Lower leg skin (tissue), 4 donors: ENCODE results near the gene ZNF717. TPM values are rescaled to one million over a fixed set of nuclear protein-coding genes. Genes with fewer than 3 reads are reported as not detected.

Experiments used
- DNase-seq, 2 donors: peaks; one replicate each; pipeline ENCODE4 v3.0.0-alpha.2; 2019; ENCODE audit warnings: low spot score in 2 of 2
- H3K4me3 ChIP-seq: fragments of 200-600 bp; sonication (generic); 2 replicates; pipeline ENCODE4 v1.5.1; 2017; ENCODE audit warnings: mild to moderate bottlenecking, low read depth; ENCODE audit not compliant: poor library complexity, severe bottlenecking
- POLR2A ChIP-seq, 2 donors: fragments of 450-650 bp; IDR thresholded peaks; one replicate each; pipeline ENCODE4 v1.6.1; 2016 to 2017; ENCODE audit warnings: antibody characterized with exemption in 2 of 2, mild to moderate bottlenecking in 1 of 2, moderate library complexity in 1 of 2
- WGBS, 2 donors: methylation state at CpG; one replicate each; pipeline ENCODE4 v1.1.5; 2018; 5-methylcytosine and 5-hydroxymethylcytosine counted together
- intact Hi-C: fragments of 100-400 bp; cut with DNase I; formaldehyde crosslinking; loops from one replicate; pipeline ENCODE4 v1.15.0; 2023; ENCODE audit warnings: low total_unique reads
- microRNA-seq, 2 donors: library from miRNA; unstranded; fragments of <30 nt; microRNA quantifications; one replicate each; pipeline ENCODE4, GENCODE V29; 2016; ENCODE audit warnings: borderline replicate concordance in 2 of 2, borderline number of aligned reads in 1 of 2
- total RNA-seq, 4 donors: library from RNA; depleted of rRNA; stranded (reverse); fragments of >200 nt; gene quantifications; one replicate each; pipeline ENCODE4 v1.1.0, GENCODE V29; 2016
- TF ChIP-seq, protein P1 (sequence below), 3 donors: fragments of 450-650 bp; IDR thresholded peaks; one replicate each; pipeline ENCODE4 v1.5.1; 2016; ENCODE audit warnings: antibody characterized with exemption in 3 of 3, mild to moderate bottlenecking in 3 of 3, moderate library complexity in 2 of 3

Gene ZNF717
- total RNA-seq, 4 donors from 2014 or later: 9.7 to 24.7 (median 14.0) TPM

DNA sequence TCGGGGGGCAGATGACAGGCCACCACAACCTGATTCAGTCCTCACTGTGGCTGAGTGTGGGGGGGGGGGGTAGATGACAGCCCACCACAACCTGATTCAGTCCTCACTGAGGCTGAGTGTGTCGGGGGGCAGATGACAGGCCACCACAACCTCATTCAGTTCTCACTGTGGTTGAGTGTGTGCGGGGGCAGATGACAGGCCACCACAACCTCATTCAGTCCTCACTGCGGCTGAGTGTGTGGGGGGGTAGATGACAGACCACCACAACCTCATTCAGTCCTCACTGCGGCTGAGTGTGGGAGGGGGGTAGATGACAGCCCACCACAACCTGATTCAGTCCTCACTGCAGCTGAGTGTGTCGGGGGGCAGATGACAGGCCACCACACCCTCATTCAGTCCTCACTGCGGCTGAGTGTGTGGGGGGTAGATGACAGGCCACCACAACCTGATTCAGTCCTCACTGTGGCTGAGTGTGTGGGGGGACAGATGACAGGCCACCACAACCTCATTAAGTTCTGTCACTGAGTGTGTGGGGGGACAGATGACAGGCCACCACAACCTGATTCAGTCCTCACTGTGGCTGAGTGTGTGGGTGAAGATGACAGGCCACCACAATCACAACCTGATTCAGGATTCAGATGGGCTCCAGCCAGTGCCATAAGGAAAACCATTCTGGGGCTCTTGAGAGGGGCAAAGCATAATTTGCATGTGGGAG is 16.9 kb downstream of the ZNF717 start:
- DNase-seq: no peak
- WGBS, 2 donors: 90 to 95% methylated on average over 5 to 6 of the region's 7 CpGs
- no peak for TF ChIP-seq POLR2A (IDR thresholded peaks at IDR 0.05)
- TF ChIP-seq, protein P1, sequence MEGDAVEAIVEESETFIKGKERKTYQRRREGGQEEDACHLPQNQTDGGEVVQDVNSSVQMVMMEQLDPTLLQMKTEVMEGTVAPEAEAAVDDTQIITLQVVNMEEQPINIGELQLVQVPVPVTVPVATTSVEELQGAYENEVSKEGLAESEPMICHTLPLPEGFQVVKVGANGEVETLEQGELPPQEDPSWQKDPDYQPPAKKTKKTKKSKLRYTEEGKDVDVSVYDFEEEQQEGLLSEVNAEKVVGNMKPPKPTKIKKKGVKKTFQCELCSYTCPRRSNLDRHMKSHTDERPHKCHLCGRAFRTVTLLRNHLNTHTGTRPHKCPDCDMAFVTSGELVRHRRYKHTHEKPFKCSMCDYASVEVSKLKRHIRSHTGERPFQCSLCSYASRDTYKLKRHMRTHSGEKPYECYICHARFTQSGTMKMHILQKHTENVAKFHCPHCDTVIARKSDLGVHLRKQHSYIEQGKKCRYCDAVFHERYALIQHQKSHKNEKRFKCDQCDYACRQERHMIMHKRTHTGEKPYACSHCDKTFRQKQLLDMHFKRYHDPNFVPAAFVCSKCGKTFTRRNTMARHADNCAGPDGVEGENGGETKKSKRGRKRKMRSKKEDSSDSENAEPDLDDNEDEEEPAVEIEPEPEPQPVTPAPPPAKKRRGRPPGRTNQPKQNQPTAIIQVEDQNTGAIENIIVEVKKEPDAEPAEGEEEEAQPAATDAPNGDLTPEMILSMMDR (IDR thresholded peaks at IDR 0.05): no peak
- intact Hi-C loops: no loop called here
- H3K4me3 ChIP-seq: no peak overlapping the region

DNA sequence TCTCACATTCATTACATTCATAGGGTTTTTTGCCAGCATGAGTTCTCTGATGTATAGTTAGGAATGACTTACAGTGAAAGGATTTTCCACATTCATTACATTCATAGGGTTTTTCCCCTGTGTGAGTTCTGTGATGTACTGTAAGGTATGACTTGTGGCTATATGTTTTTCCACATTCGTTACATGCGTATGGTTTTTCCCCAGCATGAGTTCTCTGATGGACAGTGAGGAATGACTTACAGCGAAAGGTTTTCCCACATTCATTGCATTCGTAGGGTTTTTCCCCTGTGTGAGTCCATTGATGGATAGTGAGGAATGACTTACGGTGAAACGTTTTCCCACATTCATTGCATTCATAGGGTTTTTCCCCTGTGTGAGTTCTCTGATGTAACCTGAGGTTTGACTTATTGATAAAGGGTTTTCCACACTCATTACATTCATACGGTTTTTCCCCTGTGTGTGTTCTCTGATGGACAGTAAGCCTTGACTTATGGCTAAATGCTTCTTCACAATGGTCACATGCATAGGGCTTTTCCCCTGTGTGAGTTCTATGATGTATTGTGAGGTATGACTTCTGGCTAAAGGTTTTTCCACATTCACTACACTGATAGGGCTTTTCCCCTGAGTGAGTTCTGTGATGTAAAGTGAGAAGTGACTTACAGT is 47.4 kb downstream of the ZNF717 start:
- intact Hi-C loops: no loop called here
- DNase-seq: no peak
- TF ChIP-seq POLR2A (IDR thresholded peaks at IDR 0.05): no peak
- TF ChIP-seq, protein P1 (IDR thresholded peaks at IDR 0.05): no peak
- no peak overlapping the region for H3K4me3 ChIP-seq
- 70 to 71% methylated on average over 7 of the region's 7 CpGs for WGBS, 2 donors

DNA sequence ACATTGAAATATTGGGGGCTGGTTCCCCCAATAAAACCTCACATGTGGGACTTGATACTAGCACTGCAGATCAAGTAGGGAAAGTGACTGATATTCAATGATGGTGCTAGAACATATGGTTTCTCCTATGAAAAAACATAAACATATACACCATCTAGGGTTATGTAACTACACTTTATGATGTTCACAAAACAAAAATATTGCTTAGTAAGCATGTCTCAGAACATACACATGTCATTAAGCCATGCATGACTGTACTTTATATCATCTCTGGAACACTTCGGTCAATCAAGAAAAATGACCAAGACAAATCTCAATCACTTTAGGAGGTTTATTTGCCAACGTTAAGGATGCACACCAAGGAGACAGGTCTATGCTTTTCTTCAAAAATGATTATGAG is 57.4 kb downstream of the ZNF717 start:
- WGBS, 2 donors: 94 to 96% methylated on average over 2 of the region's 2 CpGs
- TF ChIP-seq, protein P1 (IDR thresholded peaks at IDR 0.05): no peak
- TF ChIP-seq POLR2A (IDR thresholded peaks at IDR 0.05): no peak
- intact Hi-C loops: no loop called here
- H3K4me3 ChIP-seq: no peak overlapping the region
- DNase-seq: no peak

DNA sequence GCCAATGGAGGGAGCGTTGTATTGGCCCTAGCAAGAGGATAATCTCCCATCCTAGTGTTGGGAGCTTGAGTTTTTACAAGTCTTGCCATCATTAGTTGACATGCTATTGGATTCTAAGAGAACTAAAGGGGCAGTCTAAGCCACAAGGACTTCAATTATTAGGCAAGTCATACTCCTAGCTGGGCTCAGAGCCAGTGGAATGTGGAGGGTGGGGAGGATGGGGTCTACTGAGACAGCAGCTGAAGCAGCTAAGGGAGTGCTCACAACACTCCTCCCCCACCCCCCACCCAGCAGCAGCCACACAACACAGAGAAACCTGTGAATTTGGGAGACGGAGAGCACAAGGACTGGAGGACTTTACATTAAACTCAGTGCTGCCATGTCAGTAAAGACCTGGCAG is 93.3 kb downstream of the ZNF717 start:
- H3K4me3 ChIP-seq: no peak overlapping the region
- TF ChIP-seq, protein P1 (IDR thresholded peaks at IDR 0.05): no peak
- no peak for TF ChIP-seq POLR2A (IDR thresholded peaks at IDR 0.05)
- DNase-seq: no peak
- WGBS, 2 donors: 75 to 84% methylated on average over 2 of the region's 2 CpGs
- intact Hi-C loops: no loop called here

GRCh38 chr3:75687323-75687722 is 98.0 kb downstream of the ZNF717 start:
- intact Hi-C loops: no loop called here
- DNase-seq: no peak
- 86 to 90% methylated on average over 9 of the region's 9 CpGs for WGBS, 2 donors
- H3K4me3 ChIP-seq: no peak overlapping the region
- TF ChIP-seq, protein P1 (IDR thresholded peaks at IDR 0.05): no peak
- no peak for TF ChIP-seq POLR2A (IDR thresholded peaks at IDR 0.05)

Small RNA genes within 50 kb of the gene (microRNA-seq; reads per million reads assigned to microRNA genes)
- 0 reads per million in 2 donors for gene MIR4273

Other genes starting within 250 kb of the ZNF717 start
- gene FRG2C, start 121.2 kb downstream of the ZNF717 start, total RNA-seq: not detected